Measurements from ENCODE around the gene GNB1L.

GNB1L gene

DNA sequence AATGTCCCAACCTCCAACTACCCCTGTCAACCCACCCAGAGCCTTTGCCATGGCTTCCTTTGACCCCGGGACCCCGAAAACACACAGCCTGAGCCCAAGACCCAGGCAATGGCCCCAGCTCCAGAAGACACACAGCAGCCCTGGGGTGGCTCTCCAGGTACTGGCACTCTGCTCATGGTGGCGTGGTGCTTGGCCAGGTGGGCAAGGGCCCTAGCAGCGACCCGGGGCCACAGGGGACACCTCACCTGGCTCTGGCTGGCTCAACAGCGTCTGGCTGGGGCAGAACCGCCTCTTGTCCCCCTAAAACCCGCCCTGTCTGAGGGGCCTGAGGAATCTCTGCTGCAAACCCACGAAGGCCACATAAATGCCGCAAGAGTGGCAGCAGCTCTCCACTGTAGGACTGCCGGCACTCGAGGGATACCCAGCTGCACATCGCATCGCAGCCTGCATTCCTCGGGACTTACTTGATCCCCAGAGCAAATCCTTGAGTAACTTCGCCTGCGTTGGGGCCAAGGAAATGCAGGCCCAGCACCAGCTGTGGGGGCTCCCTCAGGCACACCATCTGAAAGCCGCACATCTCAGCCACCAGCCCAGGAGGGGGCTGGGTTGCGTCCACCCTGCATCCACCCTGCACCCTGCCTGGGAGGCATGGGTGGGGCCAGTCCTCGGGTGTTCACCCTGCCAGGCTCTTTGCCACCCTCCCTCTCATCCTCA, 23.1 kb upstream of the GNB1L start:
- no peak for DNase-seq (ENCODE audit: extremely low read depth in 1 of 2, low read depth in 1 of 2)

DNA sequence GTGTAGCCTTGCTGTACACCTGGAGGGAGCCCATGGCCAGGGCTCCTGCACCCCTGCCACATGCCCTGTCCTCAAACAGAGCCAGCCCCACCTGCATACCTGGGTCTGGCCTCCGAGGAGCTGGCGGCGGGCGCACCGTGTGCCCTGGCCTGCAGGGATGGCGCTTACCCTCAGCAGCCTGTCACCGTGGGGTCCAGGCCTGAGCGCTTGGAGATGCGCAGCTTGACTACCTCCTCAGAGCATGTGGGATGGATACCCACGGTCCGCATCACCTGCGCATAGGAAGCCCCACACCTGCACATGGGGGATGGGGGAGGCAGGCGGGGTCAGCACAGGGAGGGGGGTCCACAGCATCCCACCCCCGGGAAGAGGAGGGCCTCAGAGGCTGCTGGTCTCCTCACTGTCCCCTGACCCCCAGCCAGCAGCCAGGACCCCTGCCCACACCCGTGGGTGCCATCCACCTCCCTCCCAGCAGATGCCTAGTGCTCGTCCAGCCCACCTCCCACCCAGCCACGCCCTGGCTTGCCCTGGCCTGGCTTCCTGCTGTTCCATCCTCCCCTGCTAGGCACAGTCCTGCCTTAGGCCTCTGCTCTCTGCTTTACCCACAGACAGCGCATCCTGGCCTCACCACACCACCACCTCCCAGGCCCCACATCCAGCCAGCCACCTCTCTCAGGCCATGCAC, 22.4 kb upstream of the GNB1L start:
- DNase-seq (ENCODE audit: extremely low read depth in 1 of 2, low read depth in 1 of 2), result no peak

DNA sequence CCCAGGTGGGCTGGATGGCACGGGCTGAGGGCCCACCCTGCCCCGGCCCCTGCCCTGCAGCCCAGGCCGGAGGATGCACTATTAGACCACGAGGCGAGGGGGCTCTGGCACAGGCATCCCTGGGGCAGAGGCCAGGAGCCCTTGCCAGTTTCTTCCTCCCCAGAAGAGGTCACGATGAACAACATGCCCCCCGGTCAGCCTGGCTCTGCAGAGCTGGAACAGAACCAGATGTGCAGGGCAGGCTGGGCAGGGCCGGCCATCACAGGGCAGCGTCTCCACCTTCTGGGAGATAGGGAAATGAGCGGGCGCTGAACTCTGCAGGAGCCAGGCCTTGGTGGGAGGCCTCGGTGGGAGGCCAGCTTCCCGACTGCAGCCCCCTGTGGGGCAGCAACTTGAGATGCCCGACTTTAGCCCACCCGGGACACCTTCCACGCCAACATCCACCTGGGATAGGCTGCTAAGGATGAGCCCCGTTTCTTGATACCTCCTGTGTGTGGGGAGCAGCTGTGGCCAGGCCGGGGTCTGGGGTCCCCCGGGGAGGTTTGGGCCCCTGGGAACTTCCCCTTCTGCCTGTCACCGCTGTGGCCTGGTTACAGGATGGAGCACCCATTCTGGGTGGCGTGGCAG, 21.8 kb upstream of the GNB1L start:
- no peak for DNase-seq (ENCODE audit: extremely low read depth in 1 of 2, low read depth in 1 of 2)

DNA sequence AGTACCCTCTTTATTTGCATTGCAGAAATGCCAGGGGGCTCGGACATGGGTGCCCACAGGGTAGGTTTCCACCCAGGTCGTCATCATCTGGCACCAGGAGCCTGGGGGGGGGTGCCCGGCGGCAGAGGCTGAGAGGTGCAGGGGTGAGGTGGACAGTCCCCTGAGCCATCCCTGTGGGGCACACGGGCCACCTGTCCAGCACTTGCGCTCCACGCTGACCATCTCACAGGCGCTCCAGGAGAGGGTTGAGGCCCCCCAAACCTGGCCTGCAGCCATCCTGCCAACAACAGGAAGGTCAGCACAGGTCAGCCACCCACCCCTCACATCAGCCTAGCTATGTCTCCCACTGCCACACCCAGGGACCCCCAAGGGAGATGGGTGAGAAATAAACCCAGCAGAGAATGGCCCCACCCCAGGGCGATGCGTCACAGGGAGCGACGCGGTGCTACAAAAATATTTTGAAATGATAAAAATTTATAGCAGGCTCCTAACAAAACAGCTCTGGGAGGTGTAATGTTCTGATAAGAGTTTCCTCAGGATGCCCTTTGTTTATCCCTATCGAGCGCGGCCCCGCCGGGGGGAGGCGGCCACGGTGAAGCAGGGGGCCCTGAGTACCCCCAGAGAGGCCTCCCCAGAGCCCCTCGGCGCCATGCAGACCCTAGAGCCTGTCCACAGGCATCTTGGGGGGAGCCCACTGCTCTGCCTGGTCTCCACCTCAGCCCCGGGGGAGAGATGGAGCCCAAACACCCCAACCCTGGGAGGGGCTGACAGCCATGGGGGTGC, 21.0 kb upstream of the GNB1L start:
- DNase-seq (ENCODE audit: extremely low read depth in 1 of 2, low read depth in 1 of 2), result no peak

DNA sequence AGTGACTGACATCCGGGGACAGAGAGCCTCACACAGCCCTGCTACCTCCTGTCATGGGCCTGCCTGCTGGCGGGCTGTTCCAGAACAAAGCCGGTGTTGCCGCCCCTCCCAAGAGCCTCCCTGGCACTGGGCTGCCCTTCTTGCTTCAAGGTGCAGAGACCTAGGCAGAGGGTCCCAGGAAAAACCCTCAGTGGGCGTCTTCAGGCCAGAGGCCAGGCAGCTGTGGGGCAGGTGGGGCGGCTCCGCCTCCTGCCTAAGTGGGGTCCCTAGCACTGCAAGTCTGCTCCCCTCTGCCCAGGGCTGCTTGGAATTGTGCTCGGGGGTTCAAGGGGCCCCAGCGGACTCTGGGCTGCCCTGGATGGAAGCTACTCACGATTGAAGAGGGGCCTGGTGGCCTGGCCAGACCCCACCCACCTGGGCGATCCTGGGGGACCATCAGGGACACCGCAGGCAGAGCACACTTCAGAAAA, 20.4 kb upstream of the GNB1L start:
- no peak for DNase-seq (ENCODE audit: extremely low read depth in 1 of 2, low read depth in 1 of 2)

DNA sequence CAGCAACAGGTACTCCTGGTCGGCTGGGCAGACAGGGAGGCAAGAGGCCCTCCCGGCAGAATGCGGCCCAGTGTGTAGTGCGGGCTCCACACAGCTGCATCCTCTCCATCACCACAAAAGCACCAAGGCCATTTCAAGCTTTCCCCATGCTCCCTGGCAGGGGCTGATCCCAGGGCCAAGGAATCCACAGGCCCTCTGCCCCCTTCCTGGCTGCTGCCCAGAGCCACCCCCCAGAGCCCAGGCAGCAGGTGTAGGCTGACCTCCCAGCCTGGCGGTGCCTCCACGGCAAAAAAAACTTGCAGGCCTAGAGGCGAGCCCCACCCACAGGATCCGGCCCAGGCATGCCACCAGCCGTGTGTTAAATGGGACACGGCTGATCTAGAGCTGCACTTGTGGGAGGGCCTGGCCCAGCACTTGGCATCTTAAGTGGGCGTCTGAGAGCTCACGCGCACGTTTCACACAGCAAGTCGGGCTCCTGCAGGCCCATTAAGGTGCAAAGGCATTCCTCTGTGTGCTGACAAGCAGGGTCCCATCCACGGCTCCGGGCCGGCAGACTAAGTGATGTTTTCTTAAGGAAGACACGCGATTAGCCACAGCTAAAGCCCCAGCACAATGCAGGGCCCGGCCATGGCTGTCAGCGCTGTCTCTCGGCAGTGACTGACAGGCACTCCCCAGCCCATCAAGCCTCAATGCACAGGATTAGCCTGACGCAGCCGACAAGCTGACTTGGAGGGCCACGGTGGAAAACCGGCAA, 19.8 kb upstream of the GNB1L start:
- DNase-seq (ENCODE audit: extremely low read depth in 1 of 2, low read depth in 1 of 2), result no peak

DNA sequence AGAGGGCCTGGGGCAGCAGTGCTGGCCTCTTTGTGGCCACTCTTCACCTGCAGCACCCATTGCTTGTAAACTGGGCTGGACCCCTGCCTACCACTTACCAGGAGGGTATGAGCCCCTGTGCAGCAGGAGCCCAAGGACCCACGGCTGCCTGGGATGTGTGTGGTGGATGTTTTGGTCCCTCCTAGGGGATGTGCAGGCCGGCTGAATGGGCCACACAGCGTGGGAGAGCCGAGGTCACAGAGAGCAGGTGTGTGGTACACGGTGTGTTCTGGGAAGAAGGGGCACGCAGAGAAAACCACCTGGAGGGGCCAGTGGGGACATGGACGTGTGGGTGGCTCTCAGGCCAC, 19.3 kb upstream of the GNB1L start:
- DNase-seq (ENCODE audit: extremely low read depth in 1 of 2, low read depth in 1 of 2), result no peak

DNA sequence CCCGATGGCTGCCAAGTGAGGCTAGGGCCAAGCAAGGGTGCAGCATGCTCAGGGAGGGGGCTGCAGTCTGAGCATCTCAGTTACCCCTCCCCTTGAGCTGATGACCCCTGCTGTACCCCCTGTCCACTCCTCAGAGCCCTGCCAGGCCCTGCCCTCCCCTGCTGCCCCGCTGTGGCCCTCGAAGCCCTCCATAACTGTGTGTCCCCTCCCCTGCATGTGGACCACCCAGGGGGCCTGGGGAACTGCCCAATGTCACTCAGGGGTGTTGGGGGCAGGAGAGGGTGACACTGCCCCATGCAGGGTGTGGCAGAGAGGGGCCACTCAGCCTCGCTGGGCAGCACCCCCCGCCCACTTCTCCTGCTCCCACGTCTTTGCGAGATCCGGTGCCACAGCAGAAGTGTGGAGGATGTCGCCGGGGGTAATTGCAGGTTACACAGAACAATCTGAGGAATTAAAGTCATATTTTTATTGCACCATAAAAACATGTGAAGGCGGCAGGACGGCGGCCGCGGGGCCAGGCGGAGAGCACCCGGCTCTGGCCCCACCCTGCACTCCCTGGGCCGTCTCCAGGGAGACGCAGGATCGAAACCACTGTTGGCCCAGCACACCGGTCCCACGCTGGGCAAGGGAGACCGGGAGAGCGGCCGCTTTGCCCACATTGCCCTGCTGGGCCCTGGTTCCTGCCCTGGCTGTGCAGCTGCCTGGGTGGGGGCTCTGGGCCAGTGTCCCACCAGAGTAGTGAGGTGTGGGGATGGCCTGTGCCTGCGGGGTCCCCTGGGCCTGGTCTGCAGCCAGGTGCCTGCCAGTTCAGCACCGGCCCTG, 18.7 kb upstream of the GNB1L start:
- DNase-seq (ENCODE audit: extremely low read depth in 1 of 2, low read depth in 1 of 2), result no peak

DNA sequence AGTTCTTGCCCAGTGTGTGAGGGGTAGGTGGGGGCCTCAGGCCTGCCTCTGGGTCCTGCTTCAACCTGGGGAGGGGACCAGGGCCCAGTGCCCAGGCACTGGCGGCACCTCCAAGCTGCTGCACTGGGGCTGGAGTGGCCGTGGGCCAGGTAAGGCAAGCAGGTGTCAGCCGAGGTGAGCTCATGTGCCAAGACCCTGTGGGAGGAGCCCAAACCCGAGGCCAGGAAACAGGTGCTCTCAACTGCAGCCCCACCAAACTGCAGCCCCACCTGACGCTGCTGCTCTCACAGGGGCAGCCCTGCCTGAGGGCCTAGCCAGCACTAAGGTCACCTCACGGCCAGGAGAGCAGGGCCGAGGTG, 18.1 kb upstream of the GNB1L start:
- DNase-seq (ENCODE audit: extremely low read depth in 1 of 2, low read depth in 1 of 2), result no peak

DNA sequence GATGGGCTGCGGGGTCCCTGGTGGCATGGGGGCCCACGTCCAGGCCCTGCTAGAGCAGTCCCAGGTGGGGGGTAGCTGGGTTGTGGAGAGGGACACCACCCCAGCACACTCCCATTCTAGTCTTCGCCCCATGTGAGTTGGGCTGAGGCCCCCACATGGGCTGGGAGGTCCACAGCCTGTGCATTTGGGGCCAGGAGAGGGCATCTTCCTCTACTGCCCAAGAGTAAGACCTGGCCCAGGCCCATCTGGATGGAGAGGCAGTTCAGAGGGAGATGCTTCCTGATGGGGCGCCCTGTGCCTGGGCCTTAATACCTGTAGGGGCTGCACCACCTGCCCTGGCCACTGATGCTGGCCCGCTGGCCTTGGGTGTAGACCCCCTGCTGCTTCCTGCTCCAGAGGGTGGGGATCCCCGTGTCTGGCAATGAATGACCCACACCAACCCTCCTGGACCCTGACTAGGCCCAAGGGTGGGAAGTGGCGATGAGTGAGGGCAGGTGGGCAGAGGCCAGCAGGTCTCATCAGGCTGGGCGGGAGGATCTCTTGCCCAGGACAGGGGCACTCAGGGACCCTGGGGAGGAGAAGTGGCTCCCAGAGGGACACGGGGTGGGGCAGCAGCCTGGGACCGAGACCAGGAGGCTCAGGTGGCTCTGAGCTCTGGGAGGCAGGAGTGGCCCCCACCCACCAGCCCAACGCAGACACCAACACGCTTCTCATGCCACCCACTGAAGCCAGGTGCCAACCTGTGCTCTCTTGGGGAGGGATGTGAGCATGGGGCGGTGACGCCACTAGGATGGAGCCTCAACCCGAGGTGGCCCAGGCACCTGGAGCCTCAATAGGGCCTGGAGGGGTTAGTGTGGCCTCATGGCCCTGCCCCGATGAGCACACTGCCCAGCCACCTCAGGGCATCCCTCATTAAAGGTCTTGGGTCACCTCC, 17.4 kb upstream of the GNB1L start:
- DNase-seq (ENCODE audit: extremely low read depth in 1 of 2, low read depth in 1 of 2), result no peak

DNA sequence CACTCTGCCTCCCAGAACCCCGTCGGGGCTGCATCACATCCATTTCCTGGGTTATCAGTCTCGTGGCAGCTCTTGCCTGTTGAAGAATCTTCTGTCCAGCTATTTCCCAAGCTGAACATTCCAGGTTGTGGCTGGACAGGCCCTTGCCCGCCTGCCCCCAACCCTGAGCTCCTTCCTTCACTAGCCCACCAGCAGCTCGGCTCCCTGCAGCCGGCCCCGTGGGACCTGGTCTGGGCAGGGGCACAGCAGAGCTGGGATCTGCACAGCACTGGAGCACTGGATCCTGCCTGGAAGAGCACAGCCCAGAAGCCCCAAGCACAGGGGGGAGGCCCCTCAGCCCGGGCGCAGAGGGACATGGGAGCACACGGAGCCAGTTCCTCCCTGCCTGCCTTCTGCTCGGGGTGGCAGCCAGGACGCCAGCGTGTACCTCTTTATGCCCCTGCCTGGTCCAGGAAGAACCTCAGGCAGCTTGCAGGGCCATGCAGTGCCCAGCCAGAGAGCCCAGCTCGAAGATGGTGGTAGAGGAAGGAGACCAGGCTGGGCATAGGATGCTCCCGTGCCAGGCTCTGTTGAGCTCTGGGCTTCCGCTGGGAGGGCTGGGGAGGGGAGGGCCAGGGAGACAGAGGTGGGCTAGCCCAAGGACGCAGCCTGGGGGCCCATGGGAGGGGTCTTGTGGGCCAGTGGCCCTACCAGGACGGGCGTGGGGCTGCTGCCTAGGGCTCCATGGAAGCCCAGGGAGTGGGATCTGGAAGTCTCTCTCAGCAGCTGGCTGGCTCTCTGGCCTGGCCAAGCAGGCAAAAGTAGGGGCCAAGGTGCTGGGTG, 16.6 kb upstream of the GNB1L start:
- DNase-seq (ENCODE audit: extremely low read depth in 1 of 2, low read depth in 1 of 2), result no peak

DNA sequence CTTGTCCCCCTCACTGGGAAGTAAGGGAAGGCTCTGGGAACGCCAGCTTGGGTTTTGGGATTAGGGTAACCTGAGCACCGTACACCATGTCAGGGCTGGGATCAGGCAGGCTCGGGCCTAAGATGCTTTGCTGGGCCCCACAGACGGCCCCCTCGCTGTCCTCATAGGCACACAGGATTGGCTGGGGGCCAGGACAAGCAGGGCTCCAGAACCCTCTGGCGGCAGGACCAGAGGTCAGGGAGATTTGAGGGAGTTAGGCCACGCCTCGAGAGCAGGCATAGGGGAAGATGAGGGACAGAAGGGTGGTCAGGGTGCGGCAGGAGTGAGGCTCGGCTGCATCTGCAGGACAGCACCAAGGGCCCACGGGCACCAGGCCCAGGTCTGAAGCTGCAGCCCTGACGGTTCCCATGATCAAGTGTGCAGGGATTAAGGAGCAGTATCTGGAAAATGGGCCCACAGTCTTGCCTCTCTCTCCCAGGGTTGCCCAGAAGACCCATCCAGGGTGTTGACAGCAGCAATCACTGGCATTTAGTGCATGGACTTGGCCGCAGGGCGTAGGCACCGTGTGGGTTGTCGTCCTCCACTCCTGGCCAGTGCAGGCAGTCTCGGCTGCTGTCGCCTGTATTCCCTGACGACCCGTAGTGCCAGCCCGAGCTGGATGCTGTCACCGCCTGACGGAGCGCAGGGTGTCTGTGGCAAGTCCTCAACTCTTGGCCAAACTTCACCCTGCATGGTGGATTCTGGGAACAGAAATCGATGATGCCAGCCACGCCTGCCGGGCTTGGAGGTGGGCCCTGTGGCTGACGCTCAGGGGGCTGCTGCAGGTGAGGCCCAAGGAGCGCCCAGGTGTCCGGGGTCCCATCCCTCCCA, 15.7 kb upstream of the GNB1L start:
- DNase-seq (ENCODE audit: extremely low read depth in 1 of 2, low read depth in 1 of 2), result no peak

DNA sequence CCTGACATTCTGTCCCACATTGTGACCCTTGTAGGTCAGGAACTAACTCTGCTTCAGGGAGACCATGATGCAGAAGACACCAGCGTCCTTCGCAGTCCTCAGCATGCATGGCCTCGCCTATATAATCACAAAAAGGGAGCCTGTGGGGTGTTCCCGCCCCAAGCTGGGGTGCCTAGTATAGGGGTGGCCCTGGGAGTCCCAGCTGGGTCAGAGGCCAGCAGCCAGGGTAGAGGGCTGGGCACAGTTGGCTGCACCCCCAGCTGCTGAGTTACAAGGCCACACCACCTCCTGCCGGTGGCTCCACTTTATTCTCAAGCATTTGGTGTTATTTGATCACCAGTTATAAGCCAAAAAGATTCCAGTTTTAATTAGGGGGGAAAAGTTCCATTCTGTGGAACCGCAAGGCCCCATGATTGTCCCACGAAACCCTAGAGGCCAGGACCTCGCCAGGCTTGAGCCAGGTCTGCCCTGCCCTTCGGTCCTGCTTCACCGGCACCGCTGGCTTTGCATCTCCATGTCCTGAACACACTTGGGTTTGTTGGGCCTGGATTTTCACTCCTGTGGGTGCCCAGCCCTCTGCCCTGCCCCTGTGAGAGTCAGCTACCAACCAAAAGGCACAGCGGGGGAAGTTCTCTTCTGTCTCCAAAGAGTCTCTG, 15.0 kb upstream of the GNB1L start:
- DNase-seq (ENCODE audit: extremely low read depth in 1 of 2, low read depth in 1 of 2), result no peak

DNA sequence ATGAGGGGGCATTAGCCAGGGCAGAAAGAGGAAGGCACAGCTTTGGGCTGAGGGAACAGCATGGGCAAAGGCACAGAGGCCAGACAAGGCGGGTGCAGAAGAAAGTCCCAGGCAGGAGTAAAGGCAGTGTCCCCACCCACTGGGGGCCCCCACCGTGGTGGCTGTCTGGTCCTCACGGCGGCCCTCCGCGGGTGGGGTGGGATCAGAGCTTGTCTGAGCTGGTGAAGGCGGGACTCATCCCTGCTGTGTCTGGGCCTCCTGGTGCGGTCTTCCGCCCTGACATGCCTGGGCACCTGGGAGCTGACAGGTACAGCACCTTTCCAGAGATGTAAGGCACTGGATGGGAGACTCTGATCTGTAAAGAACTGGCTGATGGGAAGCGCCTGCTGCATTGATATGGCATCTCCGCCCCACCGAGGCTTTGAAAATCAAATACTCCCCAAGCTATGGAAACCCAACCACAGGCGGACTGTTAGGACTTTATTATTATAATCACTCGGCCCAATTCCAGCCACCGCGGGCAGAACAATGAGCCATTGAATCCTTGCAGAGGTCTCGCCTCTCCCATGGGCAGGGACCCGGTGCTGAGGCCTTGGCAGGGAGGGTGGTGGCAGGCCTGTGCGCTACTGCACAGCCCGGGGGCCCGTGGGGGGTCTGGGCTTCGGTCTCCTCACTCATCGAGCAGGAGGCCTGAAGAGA, 14.2 kb upstream of the GNB1L start:
- no peak for DNase-seq (ENCODE audit: extremely low read depth in 1 of 2, low read depth in 1 of 2)

DNA sequence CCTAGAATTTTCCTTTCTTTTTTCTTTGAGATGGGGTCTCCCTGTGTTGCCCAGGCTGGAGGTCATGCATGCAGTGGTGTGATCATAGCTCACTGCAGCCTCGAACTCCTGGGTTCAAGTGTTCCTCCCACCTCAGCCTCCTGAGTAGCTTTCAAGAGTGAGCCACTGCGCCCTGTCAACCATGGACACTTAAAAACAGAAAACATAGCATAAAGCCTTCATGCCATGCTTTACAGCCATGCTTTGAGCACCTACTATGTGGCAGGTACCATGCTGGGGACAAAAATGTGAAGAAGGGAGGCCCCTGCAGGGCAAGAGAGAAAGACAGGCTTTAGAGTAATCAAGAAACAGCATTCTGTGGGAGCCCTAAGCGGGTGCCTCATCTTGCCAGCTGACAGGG, 13.7 kb upstream of the GNB1L start:
- DNase-seq (ENCODE audit: extremely low read depth in 1 of 2, low read depth in 1 of 2), result no peak

DNA sequence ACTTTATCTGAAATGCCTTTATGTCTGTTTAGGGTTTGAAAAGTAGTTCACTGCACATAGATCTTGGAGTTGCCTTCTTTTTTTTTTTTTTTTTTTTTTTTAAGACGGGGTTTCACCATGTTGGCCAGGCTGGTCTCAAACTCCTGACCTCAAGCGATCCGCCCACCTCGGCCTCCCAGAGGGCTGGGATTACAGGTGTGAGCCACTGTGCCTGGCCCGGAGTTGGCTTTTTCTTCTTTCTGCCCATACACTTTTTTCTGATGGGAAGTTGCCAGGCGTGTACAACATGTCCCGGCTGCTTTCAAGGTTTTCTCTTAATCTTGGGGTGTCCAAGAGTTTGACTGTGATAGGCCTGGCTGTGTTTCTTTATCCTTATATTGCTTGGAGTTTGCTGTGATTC, 12.9 kb upstream of the GNB1L start:
- DNase-seq (ENCODE audit: extremely low read depth in 1 of 2, low read depth in 1 of 2), result no peak

Measured in activated CD8-positive, alpha-beta memory T cell treated with anti-CD3 and anti-CD28 coated beads for 1 hour (primary cell).